Raji (cell line): Measurements from ENCODE around the gene RAE1.

ENCODE experiments used
- POLR2A ChIP-seq: IDR thresholded peaks from 2 replicates; pipeline ENCODE4 v1.6.1; 2011; ENCODE audit warnings: low read depth, low read length, control low read depth; ENCODE audit not compliant: insufficient read depth

Gene RAE1, protein sequence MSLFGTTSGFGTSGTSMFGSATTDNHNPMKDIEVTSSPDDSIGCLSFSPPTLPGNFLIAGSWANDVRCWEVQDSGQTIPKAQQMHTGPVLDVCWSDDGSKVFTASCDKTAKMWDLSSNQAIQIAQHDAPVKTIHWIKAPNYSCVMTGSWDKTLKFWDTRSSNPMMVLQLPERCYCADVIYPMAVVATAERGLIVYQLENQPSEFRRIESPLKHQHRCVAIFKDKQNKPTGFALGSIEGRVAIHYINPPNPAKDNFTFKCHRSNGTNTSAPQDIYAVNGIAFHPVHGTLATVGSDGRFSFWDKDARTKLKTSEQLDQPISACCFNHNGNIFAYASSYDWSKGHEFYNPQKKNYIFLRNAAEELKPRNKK

DNA sequence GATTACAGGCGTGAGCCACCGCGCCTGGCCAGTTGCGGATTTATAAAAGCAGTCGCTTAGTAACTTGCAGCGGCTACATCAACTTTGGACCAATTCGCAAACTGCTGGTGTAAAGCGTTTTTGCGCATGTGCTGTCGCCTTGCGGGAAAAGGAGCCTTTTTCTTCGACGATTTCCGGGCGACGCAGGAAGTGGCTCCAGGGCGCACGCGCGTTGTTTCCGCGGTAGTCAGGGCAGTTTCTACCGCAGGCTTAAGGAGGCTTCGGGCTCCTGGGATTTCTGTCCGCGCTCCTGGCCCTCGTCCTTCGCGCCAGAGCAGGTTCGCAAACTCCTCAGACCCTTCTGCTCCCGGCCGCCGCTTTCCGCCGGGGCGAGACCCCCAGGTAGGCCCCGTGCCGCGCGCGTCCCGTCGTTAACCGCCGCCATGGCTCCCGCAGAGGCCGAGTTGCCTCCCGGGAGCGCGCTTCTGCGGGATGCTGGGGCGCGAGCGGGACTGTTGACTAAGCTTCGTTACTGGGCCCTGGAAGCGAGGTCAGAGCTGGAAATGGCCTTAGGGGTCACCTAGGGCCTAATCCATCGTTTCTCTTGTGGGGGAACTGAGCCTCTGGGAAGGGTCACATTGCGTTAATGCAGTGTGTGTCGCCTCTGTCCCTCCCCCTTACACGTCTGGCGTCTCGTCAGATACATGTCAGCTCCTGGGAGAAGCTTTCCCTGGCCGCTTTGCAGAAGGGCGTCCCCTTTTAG lies at the start of gene RAE1:
RAE1 (plus strand) TSS at position 214 of the 742 bp plus-strand sequence. CDS start 2,784 bp downstream, outside the sequence.
- peak; percentile 85 for TF ChIP-seq POLR2A

DNA sequence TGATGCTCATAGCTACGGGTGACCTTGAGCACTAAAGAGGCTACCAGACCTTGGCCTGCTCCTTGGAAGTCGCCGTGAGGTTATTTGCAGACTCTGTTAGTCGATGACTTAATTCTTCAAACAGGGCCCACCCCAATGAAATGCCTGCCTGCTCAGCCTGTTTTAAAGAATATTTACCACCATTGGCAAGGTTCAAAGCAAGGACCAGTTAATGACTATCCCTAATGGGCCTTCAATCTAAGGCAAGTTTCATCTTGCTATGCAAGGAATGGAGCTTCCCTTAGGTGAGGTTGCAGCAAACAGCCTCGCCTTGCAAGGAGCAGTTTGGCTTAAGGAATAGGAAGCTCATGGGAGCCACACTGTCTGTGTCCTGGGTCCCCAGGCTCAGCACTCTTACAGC lies 44.3 kb upstream of the RAE1 start:
- TF ChIP-seq POLR2A: no peak

DNA sequence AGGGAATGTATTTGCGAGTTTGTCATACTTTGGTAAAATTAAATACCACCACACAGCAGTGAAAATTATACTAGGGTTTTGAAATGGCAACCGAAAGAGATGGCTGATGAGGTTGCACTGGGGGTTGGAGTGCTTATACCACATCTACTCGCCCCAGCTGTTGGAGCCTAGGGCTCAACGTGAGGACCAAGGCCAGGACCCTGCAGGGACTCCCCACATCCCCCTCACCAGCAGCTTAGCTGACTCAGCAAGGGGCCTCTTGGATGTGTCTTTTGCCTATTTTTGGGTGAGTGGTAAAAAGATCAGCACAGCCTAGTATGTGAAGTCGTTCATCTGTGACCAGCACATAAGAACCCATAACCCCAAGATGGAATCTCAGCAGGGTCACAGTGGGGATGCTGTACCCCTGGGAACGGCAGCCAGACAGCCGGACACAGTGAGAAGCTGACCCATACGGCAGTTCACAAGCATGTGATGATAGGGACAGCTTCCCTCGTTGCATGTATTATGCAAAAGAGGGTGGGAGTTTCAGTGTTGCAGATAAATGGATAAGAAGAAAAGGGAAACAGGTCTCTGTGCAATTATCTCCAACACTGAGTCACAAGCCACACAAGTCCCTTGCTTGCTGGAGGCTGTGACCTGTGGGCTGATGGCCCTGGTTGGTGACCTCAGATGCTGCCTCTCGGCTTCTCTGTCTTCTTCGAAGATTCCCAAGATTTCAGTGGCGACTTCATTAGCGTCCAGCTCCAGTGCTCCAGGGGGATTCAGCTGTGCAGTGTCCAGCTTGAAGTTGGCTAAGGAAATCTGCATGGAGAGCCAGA lies 42.4 kb upstream of the RAE1 start:
- peak; percentile 58 for TF ChIP-seq POLR2A

DNA sequence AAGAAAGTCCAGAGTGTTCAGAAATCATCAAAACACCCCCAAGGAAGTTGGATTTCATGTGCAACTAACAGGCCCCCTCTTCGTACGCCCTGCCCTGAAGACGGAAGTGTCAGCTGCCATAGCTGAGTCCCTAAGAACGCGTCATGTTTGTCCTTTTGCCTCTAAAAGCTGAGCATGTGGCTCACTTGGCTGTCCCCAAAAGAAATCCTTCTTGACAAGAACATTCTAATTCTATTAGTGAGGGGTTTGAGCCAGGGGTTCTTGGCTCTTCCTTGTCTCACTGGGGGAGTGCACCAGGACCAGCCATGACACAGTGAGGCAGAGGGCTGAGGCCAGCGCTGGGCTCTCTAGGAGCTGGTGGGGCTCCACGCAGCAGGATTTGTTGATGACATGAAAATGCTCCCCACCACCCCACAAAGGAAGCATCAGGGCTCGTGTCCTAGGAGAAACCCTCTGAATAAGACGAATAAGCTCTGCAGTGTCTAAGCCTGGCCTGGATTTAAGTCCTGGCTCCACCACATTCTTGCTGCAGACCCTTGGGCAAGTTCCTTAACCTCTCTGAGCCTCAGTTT lies 41.4 kb upstream of the RAE1 start:
- TF ChIP-seq POLR2A: no peak

DNA sequence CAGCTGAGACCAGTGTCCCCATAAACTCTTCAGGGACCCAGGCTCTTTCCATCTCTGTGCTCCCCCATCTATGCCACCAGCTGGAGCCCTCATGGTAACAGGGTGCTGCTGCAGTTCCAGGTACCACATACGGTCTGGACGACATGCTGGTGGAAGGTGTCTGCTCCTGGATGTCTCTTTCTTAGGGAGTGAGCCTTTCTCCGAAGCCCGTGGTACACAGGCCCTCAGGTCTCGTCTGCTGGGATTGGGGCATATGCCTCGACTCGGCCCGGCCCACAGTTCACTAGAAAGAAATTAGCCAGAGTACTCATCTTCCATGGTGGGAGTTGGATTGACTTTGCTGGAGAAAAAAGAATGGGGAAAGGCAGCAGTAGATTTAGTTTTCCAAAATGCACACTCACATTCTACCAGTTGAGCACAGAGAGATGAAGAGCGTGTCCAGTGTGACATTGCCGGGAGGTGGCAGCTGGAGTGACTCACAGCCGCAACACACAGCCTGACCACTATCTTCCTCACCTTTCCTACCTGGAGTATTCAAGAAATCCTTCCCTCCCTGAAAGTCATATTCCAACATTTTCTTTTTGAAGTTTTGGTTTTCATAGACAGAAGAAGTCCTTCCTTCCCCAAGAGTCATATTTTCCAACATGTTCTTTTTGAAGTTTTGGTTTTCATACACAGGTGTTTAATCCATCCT lies 40.1 kb upstream of the RAE1 start:
- TF ChIP-seq POLR2A: no peak

GRCh38 chr20:57312138-57312537 lies 38.9 kb upstream of the RAE1 start:
- TF ChIP-seq POLR2A: no peak

DNA sequence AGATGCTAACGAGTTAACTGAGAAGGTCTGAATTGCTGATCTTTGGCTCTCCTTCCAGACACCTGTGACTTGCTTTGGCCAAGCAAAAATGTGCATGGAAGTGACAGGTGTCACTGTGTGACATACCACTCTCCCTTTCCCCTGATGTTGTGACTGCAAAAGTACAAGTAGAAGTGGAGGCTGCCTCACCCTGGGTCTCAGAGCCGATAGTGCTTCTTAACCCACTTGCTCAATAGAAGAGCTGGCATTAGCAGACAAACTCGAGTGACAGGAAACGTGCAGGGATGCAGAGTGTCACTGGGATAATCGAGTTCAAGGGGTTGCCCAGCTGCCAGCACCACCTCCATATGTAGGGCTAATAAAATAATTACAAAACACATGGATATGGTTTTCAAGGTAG lies 37.8 kb upstream of the RAE1 start:
- no peak for TF ChIP-seq POLR2A

DNA sequence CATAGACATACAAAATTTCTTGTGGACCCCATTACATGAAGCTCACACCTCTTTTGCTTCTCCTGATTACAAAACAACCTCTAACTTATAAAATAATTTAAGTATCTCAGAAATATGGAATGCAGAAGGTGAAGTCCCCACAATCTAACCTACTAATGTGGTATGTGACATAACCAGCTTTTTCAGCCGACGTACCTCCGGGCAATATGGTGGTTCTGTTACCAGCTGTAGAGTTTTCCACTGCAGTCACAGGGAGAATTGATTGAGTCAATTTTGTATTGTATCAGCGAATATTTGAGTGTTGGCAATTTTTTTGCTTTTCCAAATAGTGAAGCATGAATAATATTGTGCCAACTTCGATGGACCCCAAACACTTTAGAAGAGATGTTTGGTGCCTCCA lies 37.1 kb upstream of the RAE1 start:
- TF ChIP-seq POLR2A: no peak

DNA sequence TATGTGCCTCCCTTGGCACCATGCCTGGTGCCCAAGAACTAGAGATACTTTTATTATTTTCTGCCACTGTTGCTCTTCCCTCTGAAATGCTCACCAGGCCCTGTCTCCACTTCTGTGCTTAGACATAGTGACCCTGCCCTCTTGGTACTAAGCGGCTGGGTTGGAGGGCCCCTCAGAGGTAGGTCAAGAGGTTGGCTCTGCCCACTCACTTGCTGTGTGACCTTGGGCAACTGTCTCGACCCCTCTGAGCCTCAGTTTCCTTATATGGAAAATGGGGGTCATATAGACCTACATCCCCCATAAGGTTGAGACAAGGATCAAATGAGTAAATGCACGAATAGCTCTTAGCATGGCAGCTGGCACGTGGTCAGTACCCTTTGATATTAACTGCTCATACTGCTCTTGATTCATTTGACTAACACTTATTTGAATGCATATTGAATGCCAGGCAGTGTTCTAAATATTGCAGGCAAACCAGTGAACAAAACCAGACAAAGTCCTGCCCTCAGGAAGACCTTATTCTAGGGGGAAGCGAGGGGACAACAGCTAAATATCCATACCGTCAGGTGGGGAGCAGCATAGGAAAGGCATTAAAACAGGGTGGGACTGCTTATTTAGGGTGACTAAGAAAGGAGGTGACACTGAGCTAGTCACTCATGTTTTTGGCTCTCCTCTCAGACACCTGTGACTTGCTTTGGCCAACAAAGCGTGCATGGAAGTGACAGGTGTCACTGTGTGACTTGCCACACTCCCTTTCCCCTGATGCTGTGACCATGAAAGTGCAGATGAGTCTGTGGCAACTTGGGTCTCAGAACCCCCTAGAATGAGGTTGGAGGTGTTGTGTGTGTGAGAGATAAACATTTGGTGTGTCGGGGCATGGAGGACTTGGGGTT lies 35.7 kb upstream of the RAE1 start:
- peak; percentile 48; the same call in 1 of the 2 replicates for TF ChIP-seq POLR2A

DNA sequence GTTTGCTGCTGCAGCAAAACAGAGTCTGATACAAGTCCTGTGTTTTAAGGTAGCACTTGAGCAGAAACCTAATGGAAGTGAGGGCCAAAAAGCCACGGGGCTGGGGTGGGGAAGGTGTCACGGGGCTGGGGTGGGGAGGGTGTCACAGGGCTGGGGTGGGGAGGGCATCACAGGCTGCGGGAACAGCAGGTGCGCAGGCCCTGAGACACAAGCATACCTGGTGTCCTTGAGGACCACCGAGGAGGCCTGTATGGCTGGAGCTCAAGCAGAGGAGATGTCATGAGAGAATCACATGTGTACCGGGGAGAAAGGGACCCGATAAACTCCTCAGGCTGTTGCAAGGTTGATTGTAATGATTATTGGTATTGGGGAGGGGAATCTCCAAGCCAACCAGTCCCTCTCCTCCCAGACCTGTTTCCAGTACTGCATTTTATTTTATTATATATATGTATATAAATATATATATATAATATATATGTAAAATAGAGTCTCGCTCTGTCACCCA lies 35.0 kb upstream of the RAE1 start:
- no peak for TF ChIP-seq POLR2A

DNA sequence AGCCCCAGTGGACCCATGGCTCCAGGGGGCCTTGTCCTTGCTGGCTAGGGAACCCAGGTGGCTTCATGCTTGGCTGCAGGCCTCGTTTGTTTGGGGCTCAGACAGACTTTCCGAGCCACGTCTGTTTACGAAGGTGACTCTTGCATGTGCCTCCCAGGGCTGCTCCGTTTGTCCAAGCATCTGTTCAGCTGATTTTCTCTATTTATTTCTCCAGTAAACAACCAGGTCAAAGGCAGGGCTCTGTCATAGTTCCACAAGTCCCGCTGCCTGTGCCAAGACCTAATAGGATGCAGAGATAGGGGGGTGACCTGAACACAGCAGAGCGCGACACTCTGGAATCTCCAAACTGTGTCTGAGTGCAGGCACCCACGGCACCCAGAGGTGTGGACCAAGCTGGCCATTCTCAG lies 34.3 kb upstream of the RAE1 start:
- TF ChIP-seq POLR2A: no peak

GRCh38 chr20:57317316-57317788 lies 33.7 kb upstream of the RAE1 start:
- no peak for TF ChIP-seq POLR2A

DNA sequence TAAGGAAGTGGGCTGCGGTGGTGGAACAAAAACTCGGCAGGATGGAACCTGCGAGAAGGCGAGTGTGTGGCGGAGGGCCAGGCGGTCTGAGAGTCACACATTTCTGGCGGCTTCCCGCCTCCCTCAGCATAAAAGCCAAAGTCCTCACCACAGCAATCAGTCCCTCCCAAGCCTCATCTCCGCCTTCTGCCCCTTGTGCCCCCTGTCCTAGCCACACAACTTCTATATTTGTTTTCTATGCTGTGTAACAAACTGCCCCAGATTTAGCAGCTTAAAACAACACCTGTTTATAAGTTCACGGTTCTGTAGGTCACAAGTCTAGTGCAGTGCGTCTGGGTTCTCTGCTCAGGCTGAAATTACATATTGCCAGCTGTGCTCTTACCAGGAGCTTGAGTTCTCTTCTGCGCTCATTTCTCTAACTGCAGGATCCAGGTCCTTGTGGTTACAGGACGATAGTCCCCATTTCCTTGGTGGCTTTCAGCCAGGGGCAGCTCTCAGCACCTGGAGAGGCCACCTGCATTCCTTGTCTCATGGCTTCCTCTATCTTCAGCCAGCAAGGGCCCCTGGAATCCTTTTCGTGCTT lies 33.2 kb upstream of the RAE1 start:
- peak; percentile 47; the same call in 1 of the 2 replicates for TF ChIP-seq POLR2A
